NCI-H226 (cell line): ENCODE data around the gene DUSP9.
"Not testable (repeated sequence)": the region's sequence is repeated elsewhere in the genome, so short reads cannot be mapped to it uniquely, and the experiment has no call there.

Experiments used
- DNase-seq: peaks from one replicate; pipeline ENCODE4 v3.0.0-alpha.2; 2015

DUSP9 gene

DNA sequence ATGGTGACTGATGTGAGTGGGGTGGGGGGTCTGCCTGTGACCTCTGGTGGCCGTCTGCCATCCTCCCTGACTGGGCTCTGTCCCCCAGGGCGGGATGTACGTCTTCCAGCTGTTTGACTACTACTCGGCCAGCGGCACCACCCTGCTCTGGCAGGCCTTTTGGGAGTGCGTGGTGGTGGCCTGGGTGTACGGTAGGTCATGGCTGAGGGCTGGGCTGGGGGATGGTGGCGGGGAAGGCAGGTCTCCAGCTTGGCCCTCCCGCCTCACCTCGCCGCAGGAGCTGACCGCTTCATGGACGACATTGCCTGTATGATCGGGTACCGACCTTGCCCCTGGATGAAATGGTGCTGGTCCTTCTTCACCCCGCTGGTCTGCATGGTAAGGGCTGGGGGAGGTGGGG, 47.3 kb downstream of the DUSP9 start:
- DNase-seq = not testable (repeated sequence)

DNA sequence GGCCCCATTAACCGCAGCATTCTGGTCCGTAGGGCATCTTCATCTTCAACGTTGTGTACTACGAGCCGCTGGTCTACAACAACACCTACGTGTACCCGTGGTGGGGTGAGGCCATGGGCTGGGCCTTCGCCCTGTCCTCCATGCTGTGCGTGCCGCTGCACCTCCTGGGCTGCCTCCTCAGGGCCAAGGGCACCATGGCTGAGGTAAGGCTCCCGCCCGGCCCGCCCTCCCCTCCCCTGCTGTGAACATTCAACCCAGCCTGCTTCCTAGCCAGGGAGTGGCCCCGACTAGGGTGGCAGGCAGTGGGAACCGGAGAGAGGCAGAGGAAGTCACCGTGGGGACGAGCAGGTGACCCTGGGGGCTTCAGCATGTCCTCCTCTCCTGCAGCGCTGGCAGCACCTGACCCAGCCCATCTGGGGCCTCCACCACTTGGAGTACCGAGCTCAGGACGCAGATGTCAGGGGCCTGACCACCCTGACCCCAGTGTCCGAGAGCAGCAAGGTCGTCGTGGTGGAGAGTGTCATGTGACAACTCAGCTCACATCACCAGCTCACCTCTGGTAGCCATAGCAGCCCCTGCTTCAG, 47.8 kb downstream of the DUSP9 start:
- DNase-seq = no peak

- no peak for DNase-seq
Measured at GRCh38 chrX:153696100-153696499, 49.1 kb downstream of the DUSP9 start.

DNA sequence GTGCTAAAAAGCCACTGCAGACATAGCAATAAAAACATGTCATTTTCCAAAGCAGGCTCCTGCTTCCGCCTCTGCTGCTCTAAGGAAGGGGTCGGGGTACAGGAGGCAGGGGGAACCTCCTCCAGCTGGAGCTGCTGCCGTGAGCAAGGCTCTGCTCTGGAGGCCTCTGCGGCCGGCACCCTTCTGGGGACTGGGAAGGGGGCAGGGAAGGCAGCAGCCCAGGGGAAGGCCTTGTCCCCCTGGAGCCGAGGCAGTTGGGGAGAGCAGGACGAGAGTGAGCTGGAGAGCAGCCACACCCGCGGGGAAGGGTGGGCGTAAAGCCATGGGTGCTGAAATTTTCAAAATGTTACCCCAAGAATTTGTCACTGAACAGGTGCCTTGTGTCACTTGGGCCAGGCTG, 49.5 kb downstream of the DUSP9 start:
- DNase-seq = not testable (repeated sequence)

DNA sequence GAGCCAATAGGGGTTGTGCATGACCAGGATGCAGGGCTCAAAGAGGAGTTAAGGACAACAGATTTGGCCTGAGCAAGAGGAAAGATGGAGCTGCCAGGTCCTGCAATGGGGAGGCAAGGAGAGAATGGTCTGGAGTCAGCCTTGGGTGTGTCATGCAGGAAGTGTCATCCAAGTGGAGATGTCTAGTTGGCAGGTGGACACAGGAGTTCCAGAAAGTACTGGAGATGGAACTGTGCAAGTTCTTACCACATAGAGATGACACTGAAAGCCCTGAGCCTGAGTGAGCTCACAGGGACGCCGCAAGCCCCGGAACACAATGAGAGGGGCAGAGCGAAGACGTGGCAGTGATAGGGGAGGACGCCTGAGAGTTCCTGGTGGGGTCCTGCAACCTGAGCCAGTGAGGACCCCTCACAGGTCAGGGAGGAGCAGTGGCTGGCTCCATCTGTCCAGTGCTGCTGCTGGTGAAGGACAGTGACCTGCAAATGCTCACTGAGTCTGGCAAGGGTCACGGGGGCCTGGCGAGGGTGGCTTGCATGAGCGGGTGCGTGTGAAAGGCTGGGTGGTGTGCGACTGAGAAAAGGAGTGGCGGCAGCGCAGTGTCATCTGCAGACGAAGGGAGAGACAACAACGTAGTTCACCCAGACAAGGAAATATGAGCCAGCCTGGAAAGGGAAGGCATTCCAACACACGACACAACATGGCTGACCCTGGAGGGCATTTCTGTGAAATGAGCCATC, 50.2 kb downstream of the DUSP9 start:
- not testable (repeated sequence) for DNase-seq

DNA sequence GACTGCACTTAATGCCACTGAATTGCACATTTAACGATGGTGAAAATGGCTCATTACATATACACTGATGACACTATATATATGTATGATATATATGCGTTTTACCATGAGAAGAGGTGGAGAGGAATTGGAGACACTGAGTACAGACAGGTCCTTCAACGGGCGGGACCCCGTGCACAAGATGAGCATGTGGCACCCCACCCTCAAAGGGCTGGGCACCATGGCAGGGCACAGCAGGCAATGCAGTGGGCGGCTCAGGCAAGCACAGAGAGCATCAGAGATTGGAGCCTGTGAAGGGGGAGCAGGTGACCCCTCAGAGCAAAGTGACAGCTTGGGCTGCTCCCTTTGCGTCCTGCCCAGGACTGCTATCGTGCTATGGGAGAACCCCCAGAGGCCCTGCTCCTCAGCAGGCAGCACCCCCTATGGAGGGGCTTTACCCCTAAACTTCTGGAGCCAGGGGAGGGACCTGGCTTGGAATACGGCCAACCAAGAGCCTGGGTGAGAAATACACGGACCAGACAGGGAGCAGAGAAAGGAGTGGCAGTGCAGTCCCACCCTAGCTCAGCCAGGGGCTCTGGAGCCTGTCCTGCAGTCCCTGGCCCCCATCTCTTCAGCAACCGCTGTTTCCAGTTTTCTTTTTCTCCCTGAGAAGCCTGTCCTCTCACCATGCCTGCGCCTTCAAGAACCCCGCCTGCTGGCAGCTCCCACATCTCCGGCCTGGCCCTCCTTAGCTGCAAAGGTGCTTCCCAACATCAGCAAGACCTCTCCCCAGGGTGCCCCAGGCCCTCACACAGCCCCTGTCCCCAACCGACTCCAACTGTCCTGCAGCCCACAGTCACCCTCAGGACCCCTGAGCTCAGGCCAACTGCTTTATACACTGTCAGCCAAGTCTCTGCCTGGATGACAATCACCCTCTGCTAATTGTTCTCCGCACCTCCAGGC, 51.2 kb downstream of the DUSP9 start:
- DNase-seq = no peak

DNA sequence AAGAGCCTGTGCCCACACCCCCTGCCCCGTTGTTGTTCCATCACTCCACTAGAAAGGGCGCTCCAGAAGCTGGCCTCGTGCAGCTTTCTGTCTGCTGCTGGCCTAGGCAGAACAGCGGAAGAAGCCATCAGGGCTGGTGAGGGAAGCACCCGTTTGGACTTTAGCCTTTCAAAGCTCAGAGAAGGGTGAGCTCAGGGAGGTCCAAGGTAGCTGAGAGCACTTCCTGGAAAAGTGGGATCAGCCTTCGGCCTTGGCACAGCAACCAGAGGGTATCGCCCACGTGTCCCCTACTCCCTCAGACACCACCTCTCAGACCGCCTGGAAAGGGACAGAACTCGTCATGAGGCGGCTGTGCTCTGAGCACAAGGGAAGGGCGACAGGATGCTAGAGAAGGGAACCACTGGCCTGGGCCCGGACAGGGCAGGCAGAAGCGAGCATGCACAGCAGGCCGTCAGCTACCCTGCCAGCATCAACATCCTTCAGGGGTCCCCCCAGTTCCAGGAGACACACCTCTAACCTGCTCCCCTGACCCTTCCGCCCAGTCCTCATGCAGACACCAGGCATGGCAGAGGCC, 52.3 kb downstream of the DUSP9 start:
- not testable (repeated sequence) for DNase-seq

DNA sequence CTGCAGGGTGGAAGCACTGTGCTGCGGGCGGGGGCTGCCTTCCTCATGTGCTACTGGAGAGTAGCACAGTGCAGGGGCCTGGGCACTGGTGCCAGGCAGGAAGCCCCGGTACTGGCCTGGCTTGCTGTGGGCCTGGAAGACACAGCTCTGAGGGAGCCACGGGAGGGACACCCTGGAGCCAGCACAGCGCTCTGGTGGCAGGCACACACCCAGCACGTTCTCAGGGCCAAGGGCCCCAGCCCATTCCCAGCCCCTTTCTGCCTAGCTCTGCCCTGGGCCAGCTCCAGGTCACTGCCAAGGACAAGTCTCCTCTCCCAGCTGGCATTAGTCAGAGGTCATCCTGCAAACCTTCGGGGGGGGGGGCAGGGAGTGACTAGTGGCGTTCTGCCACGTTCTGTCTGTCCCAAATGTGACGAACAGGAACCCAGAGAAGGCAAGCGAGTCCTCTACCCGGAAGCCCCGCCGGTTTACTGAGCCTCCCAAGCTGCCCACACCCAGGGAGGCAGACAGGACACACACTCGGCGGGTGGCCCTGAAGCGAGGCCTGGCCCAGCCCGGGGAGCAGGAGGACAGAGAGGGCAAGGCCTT, 52.9 kb downstream of the DUSP9 start:
- not testable (repeated sequence) for DNase-seq

- DNase-seq = no peak
Measured at GRCh38 chrX:153700376-153700945, 53.5 kb downstream of the DUSP9 start.
